B cell (primary cell): ENCODE results near the gene MX1.
"Not testable (repeated sequence)": the region's sequence is repeated elsewhere in the genome, so short reads cannot be mapped to it uniquely, and the experiment has no call there.

Source experiments
- EZH2 ChIP-seq: IDR thresholded peaks from 2 replicates; pipeline ENCODE4 v1.6.1; 2012; ENCODE audit warnings: borderline replicate concordance, low read depth, mild to moderate bottlenecking, moderate library complexity, low read length; ENCODE audit not compliant: insufficient read depth, poor library complexity, severe bottlenecking
- TF ChIP-seq, protein P1 (sequence below): fragments of 200-600 bp; IDR thresholded peaks from one replicate; pipeline ENCODE4 v1.8.0; 2022; ENCODE audit warnings: antibody characterized with exemption, mild to moderate bottlenecking

DNA sequence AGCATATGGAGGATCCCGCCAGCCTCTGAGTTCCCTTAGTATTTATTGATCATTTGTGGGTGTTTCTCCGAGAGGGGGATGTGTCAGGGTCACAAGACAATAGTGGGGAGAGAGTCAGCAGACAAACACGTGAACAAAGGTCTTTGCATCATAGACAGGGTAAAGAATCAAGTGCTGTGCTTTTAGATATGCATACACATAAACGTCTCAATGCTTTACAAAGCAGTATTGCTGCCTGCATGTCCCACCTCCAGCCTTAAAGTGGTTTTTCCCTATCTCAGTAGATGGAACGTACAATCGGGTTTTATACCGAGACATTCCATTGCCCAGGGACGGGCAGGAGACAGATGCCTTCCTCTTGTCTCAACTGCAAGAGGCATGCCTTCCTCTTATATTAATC, 5.0 kb upstream of the MX1 start:
- TF ChIP-seq, protein P1, sequence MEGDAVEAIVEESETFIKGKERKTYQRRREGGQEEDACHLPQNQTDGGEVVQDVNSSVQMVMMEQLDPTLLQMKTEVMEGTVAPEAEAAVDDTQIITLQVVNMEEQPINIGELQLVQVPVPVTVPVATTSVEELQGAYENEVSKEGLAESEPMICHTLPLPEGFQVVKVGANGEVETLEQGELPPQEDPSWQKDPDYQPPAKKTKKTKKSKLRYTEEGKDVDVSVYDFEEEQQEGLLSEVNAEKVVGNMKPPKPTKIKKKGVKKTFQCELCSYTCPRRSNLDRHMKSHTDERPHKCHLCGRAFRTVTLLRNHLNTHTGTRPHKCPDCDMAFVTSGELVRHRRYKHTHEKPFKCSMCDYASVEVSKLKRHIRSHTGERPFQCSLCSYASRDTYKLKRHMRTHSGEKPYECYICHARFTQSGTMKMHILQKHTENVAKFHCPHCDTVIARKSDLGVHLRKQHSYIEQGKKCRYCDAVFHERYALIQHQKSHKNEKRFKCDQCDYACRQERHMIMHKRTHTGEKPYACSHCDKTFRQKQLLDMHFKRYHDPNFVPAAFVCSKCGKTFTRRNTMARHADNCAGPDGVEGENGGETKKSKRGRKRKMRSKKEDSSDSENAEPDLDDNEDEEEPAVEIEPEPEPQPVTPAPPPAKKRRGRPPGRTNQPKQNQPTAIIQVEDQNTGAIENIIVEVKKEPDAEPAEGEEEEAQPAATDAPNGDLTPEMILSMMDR, result not testable (repeated sequence)
- not testable (repeated sequence) for TF ChIP-seq EZH2
